HEK293T (cell line): ENCODE results near the gene COA4.

Experiments used
- BHLHE40 ChIP-seq: fragments of 450-650 bp; IDR thresholded peaks from 2 replicates; pipeline ENCODE4 v1.6.1; 2016; ENCODE audit warnings: mild to moderate bottlenecking, moderate library complexity, borderline replicate concordance
- ELF4 ChIP-seq: fragments of 450-650 bp; IDR thresholded peaks from 2 replicates; pipeline ENCODE4 v1.6.1; 2017; ENCODE audit warnings: antibody characterized with exemption
- FOXA1 ChIP-seq: fragments of 450-650 bp; IDR thresholded peaks from 2 replicates; pipeline ENCODE4 v1.6.1; 2016; ENCODE audit warnings: mild to moderate bottlenecking
- FOXK2 ChIP-seq: fragments of 450-650 bp; IDR thresholded peaks from 2 replicates; pipeline ENCODE4 v1.6.1; 2016; ENCODE audit warnings: mild to moderate bottlenecking
- FOXM1 ChIP-seq: fragments of 450-650 bp; IDR thresholded peaks from 2 replicates; pipeline ENCODE4 v1.6.1; 2017; ENCODE audit warnings: mild to moderate bottlenecking, borderline replicate concordance
- LEF1 ChIP-seq: fragments of 450-650 bp; IDR thresholded peaks from 2 replicates; pipeline ENCODE4 v1.6.1; 2017; ENCODE audit warnings: mild to moderate bottlenecking, borderline replicate concordance
- NFRKB ChIP-seq: fragments of 450-650 bp; IDR thresholded peaks from 2 replicates; pipeline ENCODE4 v1.6.1; 2016; ENCODE audit warnings: mild to moderate bottlenecking, moderate library complexity
- SP1 ChIP-seq: fragments of 450-650 bp; IDR thresholded peaks from 2 replicates; pipeline ENCODE4 v1.6.1; 2017
- SUZ12 ChIP-seq: fragments of 450-650 bp; IDR thresholded peaks from 2 replicates; pipeline ENCODE4 v1.6.1; 2016; ENCODE audit warnings: mild to moderate bottlenecking
- TARDBP ChIP-seq: fragments of 450-650 bp; IDR thresholded peaks from 2 replicates; pipeline ENCODE4 v1.6.1; 2016
- ZNF384 ChIP-seq: fragments of 450-650 bp; IDR thresholded peaks from 2 replicates; pipeline ENCODE4 v1.6.1; 2016

- TF ChIP-seq SP1 (no peak), FOXM1 (no peak), NFRKB (no peak), ZNF384 (no peak), FOXA1 (no peak), BHLHE40 (no peak), SUZ12 (no peak), ELF4 (no peak), FOXK2 (no peak), LEF1 (no peak), TARDBP (no peak)
Observed at GRCh38 chr11:73894725-73895335, 18.2 kb upstream of the COA4 start.
